GM12801 (cell line): ENCODE results near the gene TTC31.

Experiments used
- TF ChIP-seq, protein P1 (sequence below): IDR thresholded peaks from one replicate; pipeline ENCODE4 v1.5.1; 2011; ENCODE audit warnings: control low read depth; ENCODE audit not compliant: insufficient read length; ENCODE audit errors: extremely low read depth

Gene TTC31

DNA sequence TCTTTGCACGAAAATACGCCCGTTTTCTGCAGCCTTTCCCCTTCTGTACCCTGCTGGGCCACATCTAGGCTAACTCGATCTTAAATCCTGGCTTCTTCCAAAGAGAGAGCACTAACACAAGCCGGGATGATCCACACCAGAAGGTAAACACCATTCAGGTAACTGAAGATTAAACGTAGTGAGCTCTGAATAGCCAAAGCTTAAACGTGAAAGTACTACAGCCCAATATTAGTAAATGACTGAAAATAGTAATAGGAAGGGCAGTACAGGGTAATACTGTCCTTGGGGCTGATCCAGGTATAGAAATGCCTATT, 10.0 kb upstream of the TTC31 start:
- TF ChIP-seq, protein P1, sequence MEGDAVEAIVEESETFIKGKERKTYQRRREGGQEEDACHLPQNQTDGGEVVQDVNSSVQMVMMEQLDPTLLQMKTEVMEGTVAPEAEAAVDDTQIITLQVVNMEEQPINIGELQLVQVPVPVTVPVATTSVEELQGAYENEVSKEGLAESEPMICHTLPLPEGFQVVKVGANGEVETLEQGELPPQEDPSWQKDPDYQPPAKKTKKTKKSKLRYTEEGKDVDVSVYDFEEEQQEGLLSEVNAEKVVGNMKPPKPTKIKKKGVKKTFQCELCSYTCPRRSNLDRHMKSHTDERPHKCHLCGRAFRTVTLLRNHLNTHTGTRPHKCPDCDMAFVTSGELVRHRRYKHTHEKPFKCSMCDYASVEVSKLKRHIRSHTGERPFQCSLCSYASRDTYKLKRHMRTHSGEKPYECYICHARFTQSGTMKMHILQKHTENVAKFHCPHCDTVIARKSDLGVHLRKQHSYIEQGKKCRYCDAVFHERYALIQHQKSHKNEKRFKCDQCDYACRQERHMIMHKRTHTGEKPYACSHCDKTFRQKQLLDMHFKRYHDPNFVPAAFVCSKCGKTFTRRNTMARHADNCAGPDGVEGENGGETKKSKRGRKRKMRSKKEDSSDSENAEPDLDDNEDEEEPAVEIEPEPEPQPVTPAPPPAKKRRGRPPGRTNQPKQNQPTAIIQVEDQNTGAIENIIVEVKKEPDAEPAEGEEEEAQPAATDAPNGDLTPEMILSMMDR: no peak

DNA sequence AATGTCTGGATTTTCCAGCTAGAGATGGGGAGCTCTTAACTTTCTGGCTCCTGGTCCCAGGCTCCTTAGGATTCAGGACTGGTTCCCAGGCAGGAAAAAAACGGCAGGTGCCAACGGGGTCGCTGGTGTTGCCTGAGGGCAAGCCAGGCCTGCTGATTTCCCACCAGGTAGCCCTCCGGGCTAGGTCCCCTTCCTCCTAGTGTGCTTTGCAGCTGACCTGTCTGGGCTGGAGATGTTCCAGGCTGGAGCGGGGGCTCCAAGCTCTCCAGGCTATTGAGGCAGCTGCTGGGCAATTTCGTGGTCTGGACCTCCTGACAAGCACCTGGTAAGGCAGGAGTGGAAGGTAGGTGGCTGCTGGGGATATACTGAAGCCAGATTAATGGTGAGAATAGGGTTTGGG, 8.4 kb upstream of the TTC31 start:
- TF ChIP-seq, protein P1: no peak

DNA sequence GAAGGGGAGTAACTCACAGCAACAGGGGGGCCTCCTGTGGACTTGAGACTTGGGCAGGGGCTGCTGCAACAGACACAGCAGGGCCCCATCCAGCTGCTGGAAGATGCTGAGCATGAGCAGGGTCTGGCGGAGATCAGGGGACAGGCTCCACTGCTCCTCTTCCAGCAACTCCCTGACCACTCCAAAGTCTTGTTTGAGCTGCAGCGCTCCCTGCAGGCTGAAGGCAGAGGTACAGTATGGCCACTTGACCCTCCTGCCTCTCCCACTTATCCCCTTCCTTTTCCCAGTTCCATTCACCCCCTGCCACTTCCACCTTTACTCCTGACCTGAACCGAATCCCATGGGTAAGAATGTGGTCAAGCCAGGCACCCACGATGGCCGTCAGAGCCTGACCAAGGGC, 8.0 kb upstream of the TTC31 start:
- TF ChIP-seq, protein P1: no peak

DNA sequence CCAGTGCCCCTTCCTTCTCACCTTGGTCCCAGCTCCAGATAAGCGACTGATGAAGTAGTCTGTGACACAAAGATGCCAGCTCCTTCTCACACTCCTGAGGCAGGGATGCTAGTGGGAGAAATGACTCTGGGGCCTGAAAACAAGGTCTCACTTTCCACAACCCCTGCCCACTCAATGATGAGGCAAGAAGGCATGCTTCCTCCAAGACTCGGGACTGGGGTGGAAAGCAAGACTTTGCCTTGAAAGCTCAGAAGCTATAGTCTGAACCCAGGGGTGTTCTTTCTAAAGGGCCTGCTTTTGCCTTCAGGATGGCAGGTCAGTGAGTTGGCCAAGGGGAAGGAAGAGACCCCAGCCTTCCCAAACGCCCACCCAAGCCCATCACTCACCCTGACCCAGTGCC, 1.4 kb upstream of the TTC31 start:
- TF ChIP-seq, protein P1: no peak

DNA sequence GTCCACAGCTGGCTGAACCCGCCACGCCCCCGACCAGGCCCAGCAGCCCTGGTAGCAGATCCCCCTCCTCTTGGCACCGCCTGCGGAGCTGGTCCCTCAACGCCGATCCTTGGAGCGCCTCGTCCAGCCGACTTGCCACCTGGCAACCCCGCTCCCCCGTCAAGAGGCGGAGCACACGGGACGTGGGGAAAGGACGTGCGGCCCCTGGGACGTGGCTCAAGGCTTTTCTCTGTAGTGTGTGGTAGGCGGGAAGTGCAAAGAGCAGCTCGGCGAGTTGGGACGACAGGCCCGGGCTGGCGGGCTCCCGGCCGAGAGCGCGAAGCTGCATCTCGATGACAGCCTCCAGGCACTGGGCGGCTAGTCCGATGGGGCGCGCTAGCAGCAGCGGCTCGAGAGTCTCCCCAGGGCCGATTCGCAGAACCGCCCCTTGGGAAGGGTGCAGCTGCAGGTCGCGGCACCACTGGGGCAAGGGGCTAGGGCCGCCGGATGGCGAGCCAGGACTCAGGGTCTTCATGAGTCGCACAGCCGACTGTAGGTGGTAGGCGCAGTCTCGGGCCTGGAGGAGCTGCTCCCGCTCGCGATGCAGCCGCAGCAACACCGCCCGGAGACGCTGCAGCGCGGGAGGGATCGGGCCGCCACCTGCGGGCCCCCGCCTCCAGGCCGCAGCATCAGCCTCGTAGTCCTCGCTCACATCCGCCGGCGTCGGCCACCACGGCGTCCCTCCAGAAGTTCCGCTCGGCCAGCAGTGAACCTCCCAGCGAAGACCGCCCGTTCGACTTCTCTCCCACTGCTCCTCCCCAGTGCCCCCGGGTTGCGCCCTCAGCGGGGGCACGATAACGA, 700 bp upstream of the TTC31 start:
- TF ChIP-seq, protein P1: no peak

DNA sequence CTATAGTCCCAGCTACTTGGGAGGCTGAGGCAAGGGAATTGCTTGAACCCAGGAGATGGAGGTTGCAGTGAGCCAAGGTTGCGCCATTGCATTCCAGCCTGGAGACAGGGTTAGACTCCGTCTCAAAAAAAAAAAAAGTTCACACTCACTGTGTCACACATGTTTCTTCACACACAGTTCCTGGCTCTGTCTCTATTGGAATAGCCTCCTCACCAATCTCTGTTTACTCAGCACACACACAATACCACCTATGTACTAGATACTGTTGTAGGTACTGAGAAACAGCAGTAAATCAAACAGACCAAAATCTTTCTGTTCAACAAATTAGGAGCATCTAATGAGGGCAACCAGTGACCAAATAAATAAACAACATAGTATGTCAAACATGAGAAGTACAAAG, 3.3 kb downstream of the TTC31 start:
- TF ChIP-seq, protein P1: no peak

DNA sequence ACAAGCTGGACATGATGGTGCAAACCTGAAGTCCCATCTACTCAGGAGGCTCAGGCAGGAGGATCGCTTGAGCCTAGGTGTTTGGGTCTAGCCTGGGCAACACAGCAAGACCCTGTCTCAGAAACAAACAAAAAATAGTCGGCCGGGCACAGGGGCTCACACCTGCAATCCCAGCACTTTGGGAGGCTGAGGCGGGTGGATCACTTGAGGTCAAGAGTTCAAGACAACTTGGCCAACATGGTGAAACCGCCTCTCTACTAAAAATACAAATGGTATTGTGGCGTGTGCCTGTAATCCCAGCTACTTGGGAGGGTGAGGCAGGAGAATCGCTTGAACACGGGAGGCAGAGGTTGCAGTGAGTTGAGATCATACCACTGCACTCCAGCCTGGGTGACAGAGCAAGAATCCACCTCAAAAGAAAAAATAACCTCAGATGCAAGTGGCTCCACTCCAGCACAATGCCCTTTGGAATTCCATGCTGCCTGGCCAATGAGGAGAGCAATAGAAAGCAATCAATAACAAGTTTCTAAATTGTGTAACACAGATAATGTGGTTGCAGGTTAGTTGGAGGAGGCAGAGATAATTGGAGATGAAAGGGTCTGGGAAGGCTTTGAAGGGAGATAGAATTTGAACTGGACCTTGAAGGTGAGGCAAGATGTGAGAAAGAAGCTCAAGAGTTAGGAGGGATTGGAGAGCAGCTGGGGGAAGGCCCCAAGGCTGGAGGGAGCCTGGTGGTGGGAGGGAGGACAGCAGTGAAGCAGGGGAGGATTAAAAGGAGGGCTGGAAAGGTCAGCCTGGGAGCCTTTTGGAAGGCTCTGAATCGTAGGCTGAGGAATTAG, 6.0 kb downstream of the TTC31 start:
- TF ChIP-seq, protein P1: no peak
